Measurements from ENCODE around the gene EPS15.

Gene EPS15

GRCh38 chr1:51314974-51315373 lies 204.1 kb downstream of the EPS15 start:
- no peak for DNase-seq (ENCODE audit: low spot score)

GRCh38 chr1:51313961-51314777 lies 204.9 kb downstream of the EPS15 start:
- DNase-seq (ENCODE audit: low spot score) = no peak

- DNase-seq (ENCODE audit: low spot score) = no peak
Measured at GRCh38 chr1:51313268-51313852, 205.7 kb downstream of the EPS15 start.

GRCh38 chr1:51312718-51313117 lies 206.3 kb downstream of the EPS15 start:
- DNase-seq (ENCODE audit: low spot score) = no peak

GRCh38 chr1:51311826-51312225 lies 207.2 kb downstream of the EPS15 start:
- no peak for DNase-seq (ENCODE audit: low spot score)

- no peak for DNase-seq (ENCODE audit: low spot score)
Measured at GRCh38 chr1:51310871-51311613, 208.0 kb downstream of the EPS15 start.

GRCh38 chr1:51309291-51309690 lies 209.8 kb downstream of the EPS15 start:
- no peak for DNase-seq (ENCODE audit: low spot score)

GRCh38 chr1:51308636-51309035 lies 210.4 kb downstream of the EPS15 start:
- DNase-seq (ENCODE audit: low spot score) = no peak

- no peak for DNase-seq (ENCODE audit: low spot score)
Measured at GRCh38 chr1:51306950-51307349, 212.1 kb downstream of the EPS15 start.

GRCh38 chr1:51305371-51305823 lies 213.7 kb downstream of the EPS15 start:
- DNase-seq (ENCODE audit: low spot score) = no peak

- DNase-seq (ENCODE audit: low spot score) = no peak
Measured at GRCh38 chr1:51304360-51304759, 214.7 kb downstream of the EPS15 start.

Measured in germinal center (tissue), 1 donor.